Osteoblast (primary cell): ENCODE measurements around the gene SOX21. TPM values are rescaled to one million over a fixed set of nuclear protein-coding genes. Genes with fewer than 3 reads are reported as not detected.
"Not testable (repeated sequence)": the region's sequence is repeated elsewhere in the genome, so short reads cannot be mapped to it uniquely, and the experiment has no call there.

Experiments used
- DNase-seq: peaks from one replicate; pipeline ENCODE4 v3.0.0; 2011; ENCODE audit warnings: low spot score, mixed read lengths; ENCODE audit not compliant: insufficient read length; ENCODE audit errors: missing footprints
- H2AFZ ChIP-seq: 2 replicates; pipeline ENCODE4 v1.6.0; 2011; ENCODE audit warnings: mild to moderate bottlenecking, low read length
- H3K27ac ChIP-seq: 2 replicates; pipeline ENCODE4 v1.5.1; 2011; ENCODE audit warnings: mild to moderate bottlenecking, low read depth, low read length, moderate library complexity
- H3K27me3 ChIP-seq: 2 replicates; pipeline ENCODE4 v1.6.0; 2012; ENCODE audit warnings: mild to moderate bottlenecking, control low read depth, inconsistent platforms, low read length, moderate library complexity; ENCODE audit not compliant: insufficient read depth
- H3K36me3 ChIP-seq: 2 replicates; pipeline ENCODE4 v1.5.1; 2011; ENCODE audit warnings: mild to moderate bottlenecking, low read length, control low read depth, moderate library complexity; ENCODE audit not compliant: insufficient read depth
- H3K4me1 ChIP-seq: 2 replicates; pipeline ENCODE4 v1.5.1; 2011; ENCODE audit warnings: mild to moderate bottlenecking, low read length, control low read depth, moderate library complexity; ENCODE audit not compliant: insufficient read depth
- H3K4me2 ChIP-seq: 2 replicates; pipeline ENCODE4 v1.6.0; 2011; ENCODE audit warnings: mild to moderate bottlenecking, low read length; ENCODE audit not compliant: insufficient read depth
- H3K4me3 ChIP-seq: fragments of 200-600 bp; sonication (generic); 3 replicates; pipeline ENCODE4 v1.5.1; 2012; ENCODE audit warnings: mild to moderate bottlenecking, low read length, inconsistent platforms; ENCODE audit not compliant: insufficient read depth
- H3K79me2 ChIP-seq: 2 replicates; pipeline ENCODE4 v1.6.0; 2012; ENCODE audit warnings: mild to moderate bottlenecking, low read length, control low read depth, inconsistent platforms; ENCODE audit not compliant: insufficient read depth
- H3K9me3 ChIP-seq: 2 replicates; pipeline ENCODE4 v1.5.1; 2011; ENCODE audit warnings: low read depth, low read length, control low read depth
- H4K20me1 ChIP-seq: 2 replicates; pipeline ENCODE4 v1.6.0; 2012; ENCODE audit warnings: mild to moderate bottlenecking, low read length, control low read depth; ENCODE audit not compliant: insufficient read depth
- CTCF ChIP-seq: IDR thresholded peaks from 2 replicates; pipeline ENCODE4 v1.5.1; 2011; ENCODE audit warnings: mild to moderate bottlenecking, low read depth, low read length, moderate library complexity; ENCODE audit errors: extremely low read depth
- total RNA-seq: library from RNA; depleted of rRNA; stranded (reverse); fragments of >200 nt; gene quantifications from 2 replicates; pipeline ENCODE4 v1.2.3, GENCODE V29; 2012

SOX21 gene
- total RNA-seq, 1 donor, result not detected

- H3K9me3 ChIP-seq, result no peaks in the 10 kb centered on the region
- H3K4me1 ChIP-seq, result no peaks in the 10 kb centered on the region
- H3K4me2 ChIP-seq, result no peak overlapping the region
- no peak overlapping the region for H3K4me3 ChIP-seq
- no peaks in the 10 kb centered on the region for H4K20me1 ChIP-seq
- TF ChIP-seq CTCF, result no peak
- no peak for DNase-seq
- H3K27ac ChIP-seq, result no peak overlapping the region
- H3K36me3 ChIP-seq, result no peaks in the 10 kb centered on the region
- peaks cover 9% of the 10 kb centered on the region for H3K27me3 ChIP-seq
- H3K79me2 ChIP-seq, result no peaks in the 10 kb centered on the region
- H2AFZ ChIP-seq, result no peak overlapping the region
Measured at GRCh38 chr13:94726425-94726824, 14.1 kb upstream of the SOX21 start.

- no peaks in the 10 kb centered on the region for H3K79me2 ChIP-seq
- no peak for TF ChIP-seq CTCF
- DNase-seq, result no peak
- H4K20me1 ChIP-seq, result no peaks in the 10 kb centered on the region
- no peak overlapping the region for H3K4me2 ChIP-seq
- H3K4me3 ChIP-seq, result no peak overlapping the region
- H3K27ac ChIP-seq, result no peak overlapping the region
- no peaks in the 10 kb centered on the region for H3K9me3 ChIP-seq
- no peaks in the 10 kb centered on the region for H3K4me1 ChIP-seq
- no peak overlapping the region for H2AFZ ChIP-seq
- H3K27me3 ChIP-seq, result peaks cover 9% of the 10 kb centered on the region
- H3K36me3 ChIP-seq, result no peaks in the 10 kb centered on the region
Measured at GRCh38 chr13:94722609-94723345, 10.4 kb upstream of the SOX21 start.

GRCh38 chr13:94718697-94719096 lies 6.4 kb upstream of the SOX21 start:
- not testable (repeated sequence) for H2AFZ ChIP-seq, H3K9me3 ChIP-seq, H3K27ac ChIP-seq, H4K20me1 ChIP-seq, H3K79me2 ChIP-seq, H3K36me3 ChIP-seq, H3K4me2 ChIP-seq, DNase-seq, H3K4me1 ChIP-seq, H3K4me3 ChIP-seq
- peaks cover 41% of the 10 kb centered on the region for H3K27me3 ChIP-seq

GRCh38 chr13:94717916-94718315 lies 5.6 kb upstream of the SOX21 start:
- no peak for DNase-seq
- Histone ChIP-seq H3K27ac (no peak overlapping the region), H2AFZ (no peak overlapping the region), H3K79me2 (no peaks in the 10 kb centered on the region), H3K4me1 (no peaks in the 10 kb centered on the region), H3K4me2 (no peak overlapping the region), H3K4me3 (no peak overlapping the region), H3K36me3 (no peaks in the 10 kb centered on the region), H3K27me3 (peaks cover 46% of the 10 kb centered on the region), H3K9me3 (no peaks in the 10 kb centered on the region), H4K20me1 (no peaks in the 10 kb centered on the region)
- no peak for TF ChIP-seq CTCF
